CD4-positive, alpha-beta T cell treated with Interleukin-1 beta for 1 hour (primary cell): ENCODE data around the gene KBTBD8.

Experiments
- DNase-seq, 2 donors: peaks; one replicate each; pipeline ENCODE4 v3.0.0-alpha.2; 2020 to 2022

Gene KBTBD8

DNA sequence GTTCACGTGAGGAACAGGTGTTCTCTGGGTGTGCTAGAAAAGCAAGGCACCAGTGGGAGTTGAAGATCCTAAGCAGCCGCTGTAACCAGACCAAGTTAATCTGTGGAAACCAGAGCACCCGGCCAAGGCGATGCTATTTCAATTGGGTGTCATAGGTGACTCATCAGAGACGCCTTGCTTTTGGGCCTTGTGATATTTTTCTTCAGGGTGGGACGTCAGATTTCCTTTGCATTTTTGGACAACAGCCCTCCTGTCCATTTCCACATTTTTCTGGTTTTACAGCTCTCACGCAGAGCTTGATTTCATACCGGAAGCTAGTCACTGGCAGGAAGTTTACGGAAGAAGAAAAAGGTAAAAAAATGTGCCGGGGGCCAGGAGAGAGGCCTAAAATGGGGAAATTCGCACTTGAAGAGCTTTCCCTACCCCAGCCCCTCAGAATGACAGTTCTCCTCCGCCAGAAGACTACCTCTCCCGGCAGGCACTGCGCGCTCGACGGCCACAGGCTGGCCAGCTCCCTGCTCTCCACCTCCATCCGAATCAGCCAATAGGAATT lies 471 bp upstream of the KBTBD8 start:
- DNase-seq = no peak

DNA sequence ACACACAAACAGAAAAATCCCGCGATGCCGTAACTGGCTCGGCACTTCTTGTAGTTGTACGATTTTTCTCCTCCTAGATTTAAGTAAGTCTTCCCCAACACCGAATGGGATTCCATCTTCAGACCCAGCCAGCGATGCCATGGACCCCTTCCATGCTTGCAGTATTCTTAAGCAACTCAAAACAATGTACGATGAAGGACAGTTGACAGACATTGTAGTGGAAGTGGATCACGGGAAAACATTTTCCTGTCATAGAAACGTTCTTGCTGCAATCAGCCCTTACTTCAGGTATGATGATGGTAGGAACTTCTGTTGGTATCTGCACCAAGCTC lies 763 bp downstream of the KBTBD8 start:
- DNase-seq = no peak

DNA sequence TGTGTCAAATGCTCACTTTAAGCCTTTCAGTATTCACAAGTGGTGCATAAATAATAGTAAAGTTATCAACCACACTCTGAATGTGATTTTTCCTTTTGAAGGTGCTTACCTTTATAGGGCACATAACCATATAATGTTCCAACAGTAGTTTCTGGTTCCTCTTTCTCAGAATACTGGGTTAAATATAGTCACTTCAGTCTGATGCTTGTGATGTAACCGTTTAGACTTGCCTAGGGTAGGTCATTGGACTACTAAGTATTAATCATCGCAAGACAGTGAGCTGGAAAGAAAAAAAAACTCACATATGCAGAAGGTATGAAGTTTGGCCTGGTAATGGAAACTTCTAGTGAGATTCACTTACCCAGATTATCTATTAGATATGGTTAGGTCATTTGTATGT lies 1.9 kb downstream of the KBTBD8 start:
- DNase-seq = no peak

DNA sequence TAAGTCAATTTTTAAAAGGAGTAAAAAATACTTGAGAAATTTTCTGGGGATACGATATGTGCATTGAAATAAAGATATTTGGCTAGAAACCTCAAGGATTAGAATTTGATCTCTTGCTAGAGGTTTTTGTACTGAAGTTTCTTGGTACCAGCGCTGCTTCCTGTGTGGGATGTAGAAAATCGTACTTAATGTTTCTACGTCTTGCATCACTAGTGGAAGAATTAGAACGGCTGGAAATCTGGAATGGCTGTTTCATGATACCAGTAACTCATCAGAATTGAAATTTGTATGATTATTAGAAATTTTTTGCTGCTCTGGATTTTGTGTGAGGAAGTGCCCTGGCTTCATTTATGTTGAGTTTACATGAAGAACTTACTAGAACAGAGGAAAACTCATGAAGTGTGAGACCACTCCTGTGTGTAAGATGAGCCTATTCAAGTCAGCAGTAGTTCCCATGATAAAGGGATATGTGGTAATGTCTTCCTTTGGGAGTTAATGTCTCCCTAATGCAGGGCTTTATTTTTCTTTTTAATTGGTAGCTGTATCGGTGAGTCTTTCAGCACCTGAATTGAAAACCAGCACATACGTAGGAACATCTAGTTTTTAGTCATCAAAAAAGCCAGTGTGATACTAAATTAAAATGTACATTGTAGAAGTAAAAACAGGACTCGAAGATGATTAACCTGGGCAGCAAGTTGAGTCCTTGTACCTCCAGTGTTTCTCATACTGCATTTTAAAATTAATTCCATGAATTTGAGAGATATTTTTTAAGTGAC lies 3.2 kb downstream of the KBTBD8 start:
- no peak for DNase-seq

DNA sequence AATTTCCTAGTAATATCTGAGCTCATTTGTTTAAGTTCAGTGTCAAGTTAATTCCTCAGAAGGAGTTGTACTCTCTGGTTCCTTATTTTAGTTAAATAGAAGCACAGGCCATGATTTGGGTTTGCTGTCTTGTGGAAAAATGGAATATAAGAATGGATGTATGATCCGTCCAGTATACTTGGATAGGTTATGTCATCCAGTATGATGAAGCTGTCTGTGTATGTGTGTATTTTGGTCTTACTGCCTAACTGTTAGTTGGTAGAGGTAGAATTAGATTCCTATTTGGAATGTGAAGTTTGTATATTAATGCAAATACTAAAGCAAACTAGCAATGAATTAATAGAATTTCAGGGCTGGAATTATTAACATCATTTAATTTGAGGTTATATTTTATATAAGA lies 7.9 kb downstream of the KBTBD8 start:
- DNase-seq = no peak

DNA sequence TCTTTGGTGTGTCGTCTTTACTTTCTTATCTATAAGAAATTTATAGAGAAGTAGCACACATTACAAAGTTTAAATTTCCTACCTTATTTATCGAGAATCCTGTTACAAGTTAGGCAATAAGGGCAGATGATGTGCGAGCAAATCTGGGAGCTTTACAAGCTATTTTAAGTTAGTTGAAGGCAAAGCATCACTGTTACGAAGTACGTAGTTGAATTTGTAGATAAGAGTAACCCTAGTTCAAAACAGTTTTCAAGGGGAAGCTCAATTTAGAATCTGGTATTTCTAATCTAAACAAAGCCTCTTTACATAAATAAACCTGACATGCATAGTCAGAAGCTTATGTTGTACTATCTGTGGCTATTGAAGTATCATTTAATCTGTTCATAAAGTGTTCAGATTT lies 8.4 kb downstream of the KBTBD8 start:
- DNase-seq = no peak

DNA sequence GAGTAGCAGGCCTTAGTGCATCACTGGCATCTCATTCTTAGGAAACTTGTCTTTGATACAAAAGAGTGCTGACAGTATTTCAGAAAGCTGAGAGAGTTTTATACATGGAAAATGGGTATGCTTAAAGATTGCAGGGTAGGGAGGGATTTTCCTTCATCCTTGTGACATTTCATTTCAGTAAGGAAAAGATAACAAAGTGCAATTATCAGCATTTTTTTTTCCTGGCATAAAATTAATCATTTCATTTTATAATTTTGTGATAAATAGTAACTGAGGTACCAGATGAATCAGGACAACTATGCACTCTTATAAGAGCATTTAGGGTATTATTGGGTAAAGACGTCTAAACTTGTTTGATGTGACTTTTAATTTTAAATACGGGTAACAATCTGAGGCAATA lies 10.3 kb downstream of the KBTBD8 start:
- no peak for DNase-seq

DNA sequence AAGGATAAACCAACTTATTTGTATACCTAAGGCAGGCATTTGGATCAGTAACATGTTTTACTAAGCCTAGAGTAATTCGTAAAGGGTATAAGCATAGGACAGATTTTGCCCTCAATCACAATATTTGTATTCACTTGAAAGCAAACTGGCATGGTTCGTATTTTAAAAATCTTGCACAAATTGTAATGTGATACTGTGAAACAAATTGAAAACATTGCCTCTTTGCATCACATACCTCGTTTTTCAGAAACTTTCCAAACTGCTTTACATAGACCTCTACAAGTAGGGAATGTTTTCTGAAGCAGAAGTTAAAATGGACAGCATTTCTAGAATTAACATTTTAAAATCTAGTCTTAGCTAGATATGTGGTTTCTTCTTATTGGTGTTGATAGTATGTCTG lies 11.6 kb downstream of the KBTBD8 start:
- DNase-seq = no peak

DNA sequence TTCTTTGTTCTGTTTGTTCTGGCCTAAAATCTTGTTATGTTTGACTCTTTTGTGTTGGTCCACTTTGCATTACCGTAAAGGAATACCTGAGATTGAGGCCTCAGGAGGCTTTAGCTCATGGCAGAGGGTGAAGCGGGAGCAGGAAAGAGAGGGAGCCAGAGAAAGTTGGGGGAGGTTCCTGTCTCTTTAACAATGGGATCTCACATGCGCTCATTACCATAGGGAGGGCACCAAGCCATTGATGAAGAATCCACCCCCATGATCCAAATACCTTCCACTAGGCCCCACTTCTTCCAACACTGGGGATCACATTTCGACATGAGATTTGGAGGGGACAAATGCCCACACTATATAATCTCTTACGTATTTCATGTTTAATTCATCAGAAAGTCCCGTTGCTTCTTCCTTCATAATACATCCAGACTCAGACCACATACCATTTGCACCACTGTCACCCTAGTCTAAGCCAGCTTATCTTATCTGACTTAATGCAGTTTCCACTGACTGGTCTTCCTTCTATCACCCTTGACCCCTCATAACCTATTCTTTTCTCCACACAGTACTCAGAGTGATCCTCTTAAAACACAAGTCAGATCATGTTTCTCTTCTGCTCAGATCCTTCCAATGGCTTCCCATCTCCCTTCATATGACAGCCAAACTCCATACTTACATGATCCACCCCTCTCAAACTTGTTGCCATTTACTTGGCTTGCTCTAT lies 13.5 kb downstream of the KBTBD8 start:
- DNase-seq = no peak

DNA sequence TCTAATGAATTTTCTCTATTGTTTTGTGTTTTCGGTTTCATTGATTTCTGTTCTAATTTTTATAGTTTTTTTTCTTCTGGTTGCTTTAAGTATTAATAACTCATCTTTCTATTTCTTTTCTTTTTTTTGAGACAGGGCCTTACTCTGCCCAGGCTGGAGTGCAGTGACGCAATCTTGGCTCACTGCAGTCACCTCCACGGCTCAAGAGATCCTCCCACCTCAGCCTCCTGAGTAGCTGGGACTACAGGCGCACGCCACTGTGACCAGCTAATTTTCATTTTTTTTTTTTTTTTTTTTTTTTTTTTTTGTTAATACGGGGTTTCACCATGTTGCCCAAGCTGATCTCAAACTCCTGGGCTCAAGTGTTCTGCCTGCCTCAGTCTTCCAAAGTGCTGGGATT lies 14.5 kb downstream of the KBTBD8 start:
- no peak for DNase-seq

DNA sequence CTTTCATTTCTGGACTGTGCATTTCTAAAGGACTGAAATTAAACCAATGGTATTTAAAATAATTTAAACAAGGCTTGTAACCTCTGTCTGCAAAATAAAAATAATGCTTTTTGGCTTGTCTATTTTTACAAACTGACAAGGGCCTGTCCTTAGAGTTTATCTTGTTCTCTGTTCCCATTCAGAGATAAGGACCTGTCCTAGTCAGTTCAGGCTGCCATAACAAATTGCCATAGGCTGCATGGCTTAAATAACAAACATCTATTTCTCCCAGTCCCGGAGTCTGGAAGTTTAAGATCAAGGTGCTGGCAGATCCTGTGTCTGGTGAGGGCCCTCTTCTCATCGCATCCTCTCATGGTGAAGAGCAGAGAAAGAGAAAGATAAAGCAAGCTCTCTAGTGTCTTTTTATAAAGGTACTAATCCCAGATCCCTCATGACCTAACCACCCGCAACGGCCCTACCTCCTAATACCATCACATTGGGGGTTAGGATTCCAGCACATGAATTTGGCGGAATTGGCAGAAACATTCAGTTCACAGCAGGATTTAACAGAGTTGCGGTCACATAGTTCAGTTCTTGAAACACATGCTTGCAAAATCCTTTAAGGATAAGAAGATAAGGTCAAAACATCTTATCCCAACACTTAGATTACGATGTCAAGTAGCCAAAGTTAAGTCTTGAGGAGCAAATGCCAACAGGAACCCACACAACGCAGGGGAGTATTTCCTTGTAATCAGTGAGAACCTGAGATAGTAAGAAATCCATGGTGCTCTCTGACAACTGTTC lies 17.8 kb downstream of the KBTBD8 start:
- no peak for DNase-seq

DNA sequence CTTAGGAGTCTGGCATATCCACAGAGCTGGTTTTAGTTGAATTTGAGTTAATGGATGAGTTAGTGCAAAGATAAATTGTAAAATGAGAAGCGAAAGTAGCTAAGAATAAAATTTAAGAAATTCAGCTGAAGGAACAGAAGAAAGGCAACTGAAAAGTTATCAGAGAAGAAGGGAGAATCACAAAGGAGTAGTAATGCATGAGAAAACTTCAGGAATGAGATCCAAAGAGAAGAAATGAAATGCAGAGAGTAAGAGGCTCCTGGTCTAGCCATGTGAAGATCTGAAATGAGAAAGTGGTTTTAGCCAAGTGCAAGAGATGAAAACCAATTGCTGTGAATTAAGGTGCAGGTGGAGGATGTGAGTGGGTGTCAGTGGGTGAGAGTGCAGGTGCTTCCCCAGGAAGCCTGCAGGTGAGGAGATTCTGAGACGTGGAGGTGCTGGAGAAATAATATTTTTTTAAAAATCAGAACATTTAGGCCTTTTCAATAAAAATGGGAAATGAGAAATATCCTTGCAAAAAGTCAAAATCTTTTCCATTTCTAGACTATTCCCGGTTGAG lies 18.5 kb downstream of the KBTBD8 start:
- DNase-seq = no peak

DNA sequence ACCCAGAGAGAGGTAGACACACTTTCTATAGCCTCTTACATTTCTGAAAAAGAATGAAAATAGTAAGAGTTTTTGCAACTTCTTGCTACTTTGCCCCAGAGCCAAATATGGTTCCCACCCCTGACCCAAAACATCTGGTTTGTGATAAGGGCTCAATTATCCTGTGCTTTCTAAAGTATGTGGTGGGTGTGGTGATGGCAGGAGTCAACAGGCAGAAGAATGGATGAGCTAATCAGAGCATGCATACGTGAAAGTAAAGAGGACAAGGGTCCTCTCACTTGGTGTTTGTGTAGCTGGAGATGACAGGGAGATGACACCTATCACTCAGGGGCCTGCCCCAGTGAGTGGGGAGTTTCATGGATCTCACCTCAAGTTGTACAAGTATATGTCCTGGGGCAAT lies 19.1 kb downstream of the KBTBD8 start:
- DNase-seq = no peak

DNA sequence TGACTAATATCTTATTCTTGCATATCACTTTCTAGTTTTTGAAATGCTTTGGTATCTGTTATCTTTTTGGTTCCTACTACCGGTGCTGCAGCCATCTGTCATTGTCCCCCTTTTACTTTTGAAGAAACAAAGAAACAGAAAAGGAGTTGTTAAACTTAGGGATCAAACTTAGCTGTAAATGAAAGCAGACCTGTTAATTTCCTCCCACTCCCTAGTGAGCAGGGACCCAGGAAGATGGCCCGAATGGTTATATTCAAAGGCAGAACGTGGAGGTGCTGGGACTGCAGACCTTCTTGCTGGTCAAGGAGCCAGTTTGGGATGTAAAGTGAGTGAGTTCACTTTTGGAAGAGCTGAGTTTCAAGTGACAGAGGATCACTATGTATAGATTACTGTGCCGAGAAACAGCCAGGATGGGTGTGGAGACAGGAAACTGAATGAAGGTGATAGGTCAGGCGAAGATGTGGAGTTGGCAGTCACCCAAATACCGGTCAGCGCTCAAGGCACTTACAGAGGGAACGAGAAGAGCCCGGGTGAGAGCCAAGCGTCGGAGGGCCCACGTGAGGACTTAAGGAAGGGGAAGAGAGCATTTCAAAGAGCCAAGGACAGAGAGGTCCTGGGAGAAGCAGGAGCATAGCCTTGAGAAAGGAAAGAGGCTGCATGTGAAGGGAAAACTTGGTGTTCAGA lies 20.1 kb downstream of the KBTBD8 start:
- DNase-seq = no peak

DNA sequence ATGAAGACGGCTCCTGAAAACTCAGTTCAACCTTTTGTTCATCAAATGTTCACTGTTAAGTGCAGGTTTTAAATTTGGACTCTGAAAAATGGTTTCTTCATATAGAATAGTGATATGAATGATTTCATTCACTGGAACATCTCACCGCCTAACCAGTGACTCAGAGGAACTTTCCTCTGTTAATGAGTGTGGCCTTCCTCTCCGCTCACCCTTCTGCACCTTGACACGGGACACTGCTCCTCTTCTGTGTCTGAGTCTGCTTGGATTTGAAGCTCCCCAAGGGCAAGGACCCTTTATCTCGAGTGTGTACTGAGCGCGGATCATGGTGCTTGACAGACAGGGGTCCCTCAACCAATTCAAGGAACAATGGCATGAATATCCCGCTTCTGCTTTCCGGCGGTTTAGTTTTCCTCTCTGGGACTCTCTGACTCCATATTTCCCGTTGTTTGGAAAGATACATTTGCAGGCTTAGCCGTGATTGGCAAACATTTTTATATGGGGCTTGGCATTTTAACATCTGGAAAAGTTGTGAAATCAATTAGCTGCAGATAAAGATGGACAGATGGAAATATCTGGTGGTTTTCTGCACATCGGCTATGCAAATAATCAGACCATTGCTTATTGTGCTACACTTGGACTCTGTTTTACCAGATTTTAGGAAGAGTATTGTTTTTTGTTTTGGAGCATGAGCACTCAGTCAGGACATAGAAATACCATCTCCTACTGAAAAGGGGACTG lies 20.9 kb downstream of the KBTBD8 start:
- no peak for DNase-seq

DNA sequence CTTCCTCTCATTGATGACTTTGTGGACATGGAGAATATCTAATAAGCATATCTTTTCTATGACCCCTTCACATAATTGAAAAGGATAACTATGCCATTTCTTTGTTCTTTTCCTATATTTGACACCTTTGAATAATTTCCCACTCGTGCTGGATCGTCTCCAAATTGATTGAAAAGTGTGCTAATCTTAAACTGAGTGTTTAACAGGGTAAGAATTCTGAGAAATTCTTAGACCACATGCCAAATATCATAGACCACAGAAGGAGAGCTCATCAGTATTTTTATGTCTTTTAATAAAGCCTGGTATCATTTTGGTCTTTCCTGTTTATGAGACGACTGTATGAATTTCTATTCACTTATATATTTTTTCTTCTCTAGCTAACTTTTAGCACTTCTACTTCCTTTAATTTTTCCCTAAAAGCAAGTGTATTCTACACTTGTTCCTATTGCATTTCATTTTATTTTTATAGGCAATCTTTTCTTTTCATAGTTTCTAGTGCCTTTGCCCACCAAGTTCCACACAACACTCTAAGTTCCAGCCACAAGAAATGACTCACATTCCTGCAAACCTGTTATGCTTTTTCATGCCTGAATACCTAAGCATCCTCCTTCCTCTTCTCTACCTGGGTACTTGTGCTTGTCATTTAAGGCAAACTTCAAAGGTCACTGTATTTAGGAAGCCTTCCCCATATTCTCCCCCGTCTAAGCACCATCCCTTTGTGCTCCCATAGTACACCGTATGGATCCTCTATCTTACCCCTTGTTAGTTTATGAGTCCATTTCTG lies 30.1 kb downstream of the KBTBD8 start:
- DNase-seq = no peak

DNA sequence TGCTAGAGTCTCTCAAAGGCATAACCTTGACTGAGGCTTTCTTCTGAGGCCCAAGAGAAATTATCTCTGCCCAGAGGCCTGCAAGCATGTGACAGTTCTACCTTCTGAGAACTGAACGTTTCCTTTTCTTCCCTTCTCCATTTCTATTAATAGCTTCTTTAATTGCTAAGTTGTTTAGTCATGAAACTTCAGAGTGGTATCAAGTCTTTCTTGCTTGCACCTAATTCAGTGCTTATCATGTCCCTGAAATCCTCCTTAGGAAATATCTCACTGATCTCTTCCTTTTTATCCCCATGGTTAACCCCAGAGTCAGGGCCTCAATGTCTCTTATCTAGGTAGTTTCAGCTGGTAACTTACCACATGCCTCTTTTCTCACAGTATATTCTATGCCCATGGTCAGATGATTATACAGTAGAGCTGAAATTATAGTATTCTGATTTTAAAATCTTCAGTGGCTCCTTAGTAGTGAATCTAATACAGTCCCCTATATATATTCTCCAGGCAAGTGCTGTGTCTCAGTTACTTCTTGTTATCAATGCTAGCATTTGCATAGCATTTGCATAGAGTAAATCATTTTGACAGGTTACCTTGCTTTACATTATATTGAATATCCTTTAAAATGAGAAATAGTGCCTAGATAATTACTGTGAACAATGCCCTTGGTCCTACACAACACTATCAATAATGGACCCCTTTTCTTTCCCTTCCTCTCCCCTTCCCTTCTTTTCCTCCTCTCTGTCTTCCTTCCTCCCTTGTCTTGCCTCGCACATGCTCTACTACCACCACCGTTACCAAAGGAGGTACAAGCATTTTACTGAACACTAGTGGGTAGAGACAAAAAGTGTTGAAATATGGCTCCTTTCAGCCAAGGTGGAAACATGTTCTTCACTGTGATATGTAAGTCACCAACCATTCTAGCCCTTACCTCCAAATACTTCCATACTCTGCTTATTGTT lies 33.0 kb downstream of the KBTBD8 start:
- DNase-seq = no peak

DNA sequence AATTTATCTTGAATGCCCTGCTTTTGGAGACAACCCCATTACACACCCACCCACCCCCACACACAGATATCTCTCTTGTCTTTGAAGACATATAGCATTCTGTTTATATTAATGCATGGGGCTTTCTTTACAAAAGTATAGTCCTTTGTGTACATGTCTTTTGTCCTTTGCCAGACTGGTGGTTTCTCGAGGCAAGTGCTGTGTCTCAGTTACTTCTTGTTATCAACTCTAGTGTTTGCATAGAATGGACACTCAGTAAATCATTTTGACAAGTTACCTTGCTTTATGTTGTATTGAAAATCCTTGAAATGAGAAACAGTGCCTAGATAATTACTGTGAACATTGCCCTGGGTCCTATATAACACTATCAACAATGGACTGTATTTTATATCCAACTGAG lies 33.9 kb downstream of the KBTBD8 start:
- no peak for DNase-seq

DNA sequence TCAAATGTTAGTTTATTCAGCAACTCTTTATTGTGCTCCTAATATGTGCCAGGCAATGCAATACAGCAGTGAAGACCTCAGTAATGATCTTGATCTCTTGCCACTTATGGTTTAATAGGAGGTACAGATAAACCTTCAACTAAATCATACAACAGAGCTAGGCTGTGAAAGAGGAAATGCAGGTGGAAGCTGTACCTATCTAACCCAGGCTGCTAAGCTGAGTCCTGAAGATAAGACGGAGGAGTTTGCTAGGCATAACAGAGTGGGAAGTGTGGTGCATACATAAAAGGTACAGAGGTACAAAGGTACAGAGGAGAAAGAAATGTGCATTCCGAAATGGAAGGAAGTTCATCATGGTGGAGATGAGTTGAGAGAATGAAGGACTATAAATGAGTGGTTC lies 35.0 kb downstream of the KBTBD8 start:
- no peak for DNase-seq

DNA sequence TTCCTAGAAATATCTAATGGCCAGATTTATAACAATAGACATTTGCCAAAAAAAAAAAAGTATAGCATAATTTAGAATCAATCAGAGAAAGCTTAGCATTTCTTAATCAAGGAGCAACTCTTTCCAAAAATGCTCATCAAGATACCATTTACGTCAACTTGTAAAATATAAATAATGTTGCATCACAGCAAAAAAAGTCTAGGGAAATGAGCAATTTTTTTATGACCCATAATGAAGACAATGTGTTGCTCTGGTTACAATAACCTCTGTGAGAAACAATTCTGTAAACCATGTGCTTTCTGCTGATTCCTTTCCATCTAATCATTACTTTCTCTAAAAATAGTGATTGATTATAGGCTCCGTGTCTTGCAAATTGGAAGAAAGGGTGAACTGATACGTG lies 36.3 kb downstream of the KBTBD8 start:
- DNase-seq = no peak
